NK-92 (cell line): ENCODE data around the gene NUDCD3.

Experiments used
- DNase-seq: peaks from one replicate; lab custom pipeline; 2025; ENCODE audit not compliant: unreplicated experiment; lab: John Stamatoyannopoulos, UW

NUDCD3 gene

DNA sequence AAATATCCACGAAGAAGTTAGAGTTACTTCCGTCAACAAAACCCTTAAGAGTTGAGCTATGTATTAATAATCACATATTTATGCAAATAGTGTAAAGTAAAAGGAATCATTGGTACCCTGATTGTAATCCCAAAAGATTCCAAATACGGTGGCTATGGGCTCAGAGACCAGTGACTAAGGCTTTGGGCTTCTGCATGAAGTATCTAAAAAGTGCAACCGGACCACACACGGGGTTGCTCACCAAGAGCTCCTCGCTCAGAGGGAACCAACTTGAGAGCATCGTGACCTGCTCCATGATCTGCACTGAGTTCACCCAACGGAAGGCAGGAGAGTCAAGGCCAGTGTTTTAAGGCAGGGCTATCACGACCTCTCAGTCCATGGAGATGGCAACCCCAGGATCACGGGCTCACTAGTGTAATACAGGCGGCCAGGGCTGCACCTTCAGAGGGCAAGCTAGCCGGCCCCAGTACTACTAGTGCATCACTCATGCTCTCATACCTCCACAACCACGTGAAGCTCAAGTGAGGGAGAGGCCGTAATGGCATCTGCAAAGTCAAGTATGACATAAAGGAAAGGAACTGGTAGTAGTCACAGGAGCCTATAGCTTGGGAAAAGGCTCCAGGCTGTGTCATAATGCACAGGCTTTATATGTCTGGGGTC lies 87.9 kb downstream of the NUDCD3 start:
- no peak for DNase-seq

DNA sequence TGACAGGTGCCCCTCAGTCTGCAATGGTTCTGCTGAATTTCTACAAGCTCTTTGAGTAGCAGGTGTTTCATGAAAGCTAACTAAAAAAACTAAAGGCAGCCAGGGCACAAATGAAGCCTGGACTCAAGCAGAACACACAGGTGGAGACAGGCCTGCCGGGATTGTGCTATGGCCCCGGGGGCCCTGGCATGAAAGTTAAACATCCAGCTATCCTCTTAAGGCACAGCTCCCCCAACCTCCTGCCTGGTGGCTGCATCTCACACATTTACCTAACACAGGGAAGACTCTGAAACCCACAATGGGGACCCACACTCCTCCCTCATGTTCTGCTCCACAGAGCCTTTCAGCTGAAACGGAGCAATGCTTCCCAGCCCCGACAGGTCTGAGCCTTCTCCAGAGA lies 88.8 kb downstream of the NUDCD3 start:
- no peak for DNase-seq

DNA sequence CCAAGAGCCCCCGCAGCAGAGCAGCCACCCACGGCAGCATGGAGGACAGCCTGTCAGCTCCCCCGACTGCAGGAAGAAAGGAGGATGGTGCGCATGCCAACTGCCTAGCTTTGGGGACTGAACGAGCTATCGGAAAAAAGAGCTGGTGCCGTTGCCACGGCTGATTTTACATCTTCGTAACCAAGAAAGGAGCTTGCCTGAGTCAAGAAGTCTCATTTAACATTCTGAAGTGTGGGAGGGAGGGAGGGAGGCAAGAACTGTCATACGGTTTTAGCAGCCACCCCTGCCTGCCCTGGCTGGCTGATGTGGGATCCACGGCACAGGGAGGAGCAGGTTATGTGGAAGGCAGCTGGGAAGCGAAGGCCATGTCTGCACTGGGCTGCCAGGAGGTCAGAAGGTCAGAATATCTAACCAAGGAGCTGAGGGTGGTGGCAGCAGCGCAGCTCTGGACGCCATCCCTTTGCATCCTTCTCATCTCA lies 90.4 kb downstream of the NUDCD3 start:
- no peak for DNase-seq

DNA sequence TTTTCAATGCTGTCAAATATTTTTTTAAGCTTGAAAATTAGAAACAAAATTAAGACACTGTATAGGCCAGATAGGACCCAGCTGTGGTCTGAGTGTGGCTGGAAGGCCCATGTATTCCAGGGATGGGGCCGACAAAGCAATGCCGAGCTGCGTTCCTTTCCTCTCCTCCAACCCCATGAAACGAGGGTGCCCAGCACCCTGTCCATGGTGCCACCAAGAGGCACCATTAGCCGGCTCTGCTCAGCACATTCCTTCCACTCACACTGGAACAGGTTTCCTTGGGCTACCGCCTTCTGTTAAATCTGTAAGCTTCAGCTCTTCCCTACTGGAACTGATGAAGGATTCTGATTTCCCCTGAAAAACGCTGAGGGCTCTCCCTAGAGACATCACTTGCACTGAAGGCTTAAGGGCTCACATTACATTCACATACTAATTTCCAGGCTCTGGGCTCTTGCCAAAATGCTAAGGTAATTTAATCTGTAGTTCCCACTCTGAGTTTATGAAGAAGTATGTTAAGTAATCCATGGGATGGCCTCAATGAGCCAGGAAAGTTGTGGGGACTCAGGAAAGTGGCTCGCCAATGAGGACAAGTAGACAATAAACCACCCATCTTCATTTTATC lies 91.4 kb downstream of the NUDCD3 start:
- no peak for DNase-seq

DNA sequence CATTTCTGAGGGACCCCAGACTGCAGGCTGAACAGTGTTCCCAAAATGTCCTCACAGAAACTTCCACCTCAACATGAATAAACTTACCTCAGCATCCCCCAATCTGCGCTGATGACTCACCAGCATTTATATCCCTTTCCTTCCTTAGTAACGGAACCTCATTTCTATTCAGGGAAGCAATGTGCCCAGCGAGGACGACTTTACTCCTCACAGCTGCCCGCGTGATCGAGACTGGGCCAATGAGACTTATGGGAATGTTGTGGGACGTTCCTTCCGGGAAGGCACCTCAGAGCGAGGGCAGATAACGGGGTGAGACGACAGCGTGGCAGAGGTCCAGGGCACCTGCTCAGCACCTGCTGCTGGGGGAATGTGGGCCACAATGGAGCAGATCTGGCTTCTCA lies 91.9 kb downstream of the NUDCD3 start:
- DNase-seq = no peak

DNA sequence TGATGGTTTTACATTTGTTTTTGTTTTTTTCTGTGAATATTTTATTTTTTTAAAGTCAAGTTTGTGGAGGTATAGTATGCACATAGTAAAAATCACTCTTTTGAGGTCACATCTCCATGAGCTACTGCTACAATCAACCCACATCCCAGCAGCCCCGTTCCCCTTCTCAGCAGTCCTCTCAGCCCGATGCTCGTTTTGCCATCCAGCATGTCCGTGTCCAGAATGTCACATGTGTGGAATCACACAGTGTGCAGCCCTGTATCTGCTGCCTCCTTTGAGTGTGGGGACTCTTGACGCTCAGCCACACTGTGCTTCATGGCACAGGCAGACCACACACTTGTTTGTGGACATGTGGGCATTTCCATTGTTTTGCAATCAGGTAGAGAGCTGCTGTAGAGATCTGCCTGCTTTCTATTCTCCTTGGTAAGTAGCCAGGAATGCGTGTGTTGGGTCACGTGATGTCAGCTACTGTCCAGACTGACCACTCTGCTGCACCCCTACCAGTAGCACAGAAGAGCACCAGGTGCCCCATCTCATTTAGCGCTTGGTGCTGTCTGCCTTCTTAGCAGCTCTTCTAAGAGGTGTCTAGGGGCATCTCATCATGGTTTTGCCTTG lies 93.4 kb downstream of the NUDCD3 start:
- DNase-seq = no peak

DNA sequence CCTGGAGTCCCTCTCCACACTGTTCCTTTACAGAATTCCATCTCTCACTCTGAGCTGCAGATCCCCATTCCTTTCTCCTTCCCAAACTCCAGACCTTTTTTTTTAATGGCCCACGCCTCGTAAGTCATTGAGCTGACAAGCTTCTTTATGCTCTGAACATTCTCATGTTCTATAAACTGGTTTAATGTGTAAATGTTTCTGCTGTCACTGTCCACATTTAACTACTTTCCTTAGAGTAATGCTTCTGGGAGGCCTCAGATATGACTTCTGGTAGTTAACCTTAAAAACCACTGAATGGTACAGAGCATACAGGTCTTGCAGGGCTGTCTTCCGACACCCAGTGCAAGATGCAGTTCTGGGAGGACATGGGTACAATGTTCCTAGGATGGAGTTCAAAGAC lies 94.0 kb downstream of the NUDCD3 start:
- no peak for DNase-seq

GRCh38 chr7:44395067-44395466 lies 95.4 kb downstream of the NUDCD3 start:
- DNase-seq = no peak

GRCh38 chr7:44394636-44395035 lies 95.8 kb downstream of the NUDCD3 start:
- DNase-seq = no peak

DNA sequence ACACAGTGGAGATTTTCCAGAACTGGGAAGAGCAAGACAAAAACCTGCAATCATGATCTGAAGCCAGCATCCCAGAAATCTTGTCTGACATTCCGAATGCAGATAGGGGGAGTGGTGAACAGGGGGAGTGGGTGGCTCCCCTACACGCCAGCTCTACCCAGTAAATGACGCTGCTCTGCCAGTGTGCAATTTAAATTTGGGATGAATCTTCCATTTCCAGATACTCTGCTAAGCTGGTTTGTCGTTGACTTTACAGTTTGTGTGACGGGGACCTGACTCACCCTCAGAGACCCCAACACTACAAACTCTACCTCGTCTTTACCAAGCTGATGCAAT lies 96.4 kb downstream of the NUDCD3 start:
- DNase-seq = no peak

- DNase-seq = no peak
These were observed 97.0 kb downstream of the NUDCD3 start for GRCh38 chr7:44393238-44394111.

- DNase-seq = no peak
These were observed 97.8 kb downstream of the NUDCD3 start for GRCh38 chr7:44392618-44393010.

DNA sequence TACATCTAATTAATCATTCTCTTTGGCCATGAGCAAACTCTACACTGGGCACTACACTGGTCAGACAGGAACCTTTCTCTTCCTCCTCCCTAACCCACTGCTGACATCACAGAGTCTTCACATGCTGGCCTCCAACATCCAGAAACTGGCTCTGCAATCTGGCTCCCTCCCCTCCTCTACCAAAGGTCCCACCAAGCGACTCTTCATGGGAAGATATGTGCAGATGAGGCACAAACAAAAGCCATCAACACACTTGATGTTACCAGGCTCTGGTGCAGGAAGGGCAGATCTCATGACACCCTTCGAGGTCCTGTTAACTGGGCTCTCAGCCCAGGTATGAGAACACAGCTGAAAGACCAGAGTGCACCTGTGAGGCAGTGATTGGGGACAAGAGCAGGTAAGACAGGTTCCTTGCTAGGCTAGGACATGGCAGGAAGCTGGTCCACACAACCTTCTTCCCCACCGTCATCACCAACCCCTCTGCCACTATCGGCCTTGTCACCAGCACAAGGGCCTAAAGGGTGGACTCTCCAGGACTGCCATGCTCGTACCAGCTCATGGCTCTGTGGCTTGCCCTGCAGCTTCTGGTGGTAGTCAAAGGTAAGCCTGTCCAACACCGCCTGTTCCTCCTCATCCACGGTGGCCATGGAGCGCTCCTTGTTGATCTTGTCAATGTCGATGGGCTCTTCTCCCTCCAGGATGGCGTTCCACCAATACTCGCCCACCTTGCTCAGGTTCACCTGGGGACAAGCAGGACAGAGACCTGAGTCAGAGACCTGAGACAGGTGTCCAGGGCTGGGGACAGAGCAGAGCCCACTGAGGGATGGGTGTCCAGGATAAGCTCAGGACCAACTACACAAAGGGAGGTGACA lies 98.5 kb downstream of the NUDCD3 start:
- DNase-seq = no peak

- no peak for DNase-seq
These were observed 99.3 kb downstream of the NUDCD3 start for GRCh38 chr7:44391171-44391570.

DNA sequence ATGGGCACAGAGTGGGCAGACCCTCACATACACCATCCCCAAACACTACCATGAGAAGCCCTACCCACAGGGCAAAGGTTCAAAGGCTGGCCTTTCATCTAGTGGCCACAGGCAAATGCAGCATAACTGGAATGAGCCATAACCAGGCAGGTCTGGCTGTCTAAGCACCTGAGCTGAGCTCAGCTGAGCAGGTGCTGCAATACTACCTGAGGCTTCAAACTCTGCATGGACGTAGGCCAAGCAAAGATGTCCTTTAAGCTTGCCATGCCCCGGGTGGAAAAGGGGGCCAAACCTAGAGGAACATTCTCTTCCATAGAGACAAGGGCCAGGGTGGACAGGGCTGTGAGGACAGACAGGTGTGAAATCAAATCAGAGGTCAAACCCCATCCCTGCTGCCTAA lies 99.8 kb downstream of the NUDCD3 start:
- DNase-seq = no peak

DNA sequence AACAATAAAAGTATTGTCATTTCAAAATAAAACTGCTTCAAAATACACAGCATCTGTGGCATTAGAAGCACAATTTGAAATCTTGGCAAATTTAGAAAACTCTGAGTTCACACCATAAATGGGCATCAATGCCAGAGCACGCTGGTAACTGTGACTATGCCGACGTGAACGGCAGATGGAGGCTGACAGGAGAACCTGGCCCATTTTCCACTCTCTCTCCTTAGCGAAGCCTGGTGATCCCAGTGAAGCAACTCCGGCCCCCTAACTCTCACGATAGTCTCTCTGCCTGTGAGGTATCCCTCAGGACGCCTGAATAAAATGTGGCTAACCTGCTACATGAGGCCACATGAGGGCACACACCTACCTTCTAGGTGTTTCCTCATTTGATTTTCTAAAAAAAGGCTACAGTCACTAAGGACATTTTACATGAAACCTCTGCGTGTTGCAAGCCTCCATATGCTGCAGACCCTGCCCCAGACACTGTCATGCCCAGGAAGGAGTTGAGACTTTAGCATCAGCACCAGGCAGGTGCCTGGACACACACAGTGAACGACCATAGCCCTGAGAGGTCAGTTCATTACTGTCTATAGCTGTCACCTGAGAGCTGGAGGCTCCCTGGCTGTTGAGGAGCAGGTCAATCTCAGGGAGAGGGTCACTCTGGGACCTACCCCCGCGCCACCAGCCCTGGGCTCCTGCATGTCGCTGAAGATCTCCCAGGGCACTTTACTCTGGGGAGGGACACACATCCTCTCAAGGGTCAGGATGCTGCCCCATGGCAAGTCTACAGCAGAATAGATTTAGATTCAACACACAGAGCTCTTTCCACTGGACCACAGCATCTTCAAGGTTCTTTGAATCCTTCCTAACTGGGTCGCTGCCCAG lies 102.1 kb downstream of the NUDCD3 start:
- DNase-seq = no peak

DNA sequence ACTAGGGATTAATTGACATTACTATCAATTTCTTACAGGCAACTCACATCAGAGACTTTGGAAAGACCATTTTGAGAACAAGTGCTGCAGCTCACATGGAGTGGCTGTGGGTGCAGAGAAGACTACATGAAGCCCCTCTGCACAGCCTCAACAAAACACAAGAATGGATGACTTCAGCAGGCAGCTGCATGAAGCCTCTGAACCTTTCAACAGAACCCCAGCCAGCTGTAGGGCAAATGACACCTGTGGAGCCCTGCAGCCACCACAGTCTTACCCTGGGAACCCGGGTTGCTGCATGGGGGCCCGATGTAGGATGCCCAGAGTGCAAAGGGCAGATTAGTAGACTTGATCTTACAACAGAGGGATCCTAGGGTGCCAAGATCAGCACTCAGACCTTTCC lies 103.1 kb downstream of the NUDCD3 start:
- DNase-seq = no peak

DNA sequence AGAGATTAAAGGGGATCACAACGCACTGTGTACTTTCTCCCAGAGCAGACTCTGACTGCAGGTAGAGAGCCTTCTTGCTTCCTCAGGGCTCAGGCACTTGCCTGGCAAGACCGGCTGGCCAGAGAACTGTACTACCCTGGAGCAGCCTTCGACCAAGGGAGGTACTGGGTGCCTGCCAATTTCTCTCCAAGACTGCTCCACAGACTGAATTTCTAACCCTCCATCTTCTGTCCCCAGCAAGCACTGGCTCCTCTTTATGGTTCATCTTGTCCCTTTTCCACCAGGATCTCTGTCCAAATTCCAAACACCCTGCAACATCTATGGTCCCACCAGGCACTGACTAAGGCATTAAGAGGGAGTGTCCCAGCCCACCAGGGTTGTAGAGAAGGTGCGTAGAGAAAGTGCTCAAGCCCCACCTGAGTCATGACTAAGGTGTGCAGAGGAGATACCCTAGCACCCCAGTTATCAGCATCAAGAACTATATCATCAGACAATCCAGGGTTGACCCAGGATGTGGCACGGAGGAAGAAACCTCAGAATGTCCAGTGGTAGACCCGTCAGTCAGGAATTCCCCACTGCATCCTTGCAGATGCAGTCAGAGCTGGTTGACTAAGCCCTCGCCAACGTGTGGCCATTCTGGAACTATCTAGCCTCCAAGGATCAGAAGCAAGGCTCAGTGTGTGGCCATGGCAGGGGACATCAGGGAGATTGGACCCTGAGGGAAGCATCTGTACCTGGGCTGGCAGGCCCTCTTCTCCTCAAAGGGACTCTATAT lies 104.1 kb downstream of the NUDCD3 start:
- DNase-seq = no peak
